HG03378 (cell line): ENCODE results near the gene LRMDA.

ENCODE experiments used
- ATAC-seq: cut with Tn5 transposase; IDR thresholded peaks from one replicate; pipeline ENCODE4 v1.9.1; 2021; ENCODE audit warnings: mild to moderate bottlenecking, moderate library complexity; ENCODE audit not compliant: unreplicated experiment

Gene LRMDA

DNA sequence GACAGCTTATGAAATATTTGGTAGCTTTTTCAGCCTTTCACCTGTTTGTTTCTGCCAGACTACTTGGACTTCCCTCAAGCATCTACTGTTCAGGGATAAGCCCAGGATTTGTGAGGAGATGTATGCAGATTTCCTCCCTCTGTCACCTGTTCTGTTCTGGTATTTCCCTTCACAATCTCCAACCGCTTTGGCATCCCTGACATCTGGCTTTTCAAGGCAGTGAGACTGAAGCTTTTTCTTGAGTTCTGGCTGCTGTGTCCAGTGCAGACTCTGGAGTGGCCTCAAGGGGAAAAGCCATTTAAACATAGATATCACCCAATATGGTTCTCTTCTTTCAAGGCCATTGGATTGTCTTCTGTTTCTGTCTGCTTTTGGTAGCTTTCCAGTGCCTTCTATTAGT lies 369.7 kb downstream of the LRMDA start:
- no peak for ATAC-seq

DNA sequence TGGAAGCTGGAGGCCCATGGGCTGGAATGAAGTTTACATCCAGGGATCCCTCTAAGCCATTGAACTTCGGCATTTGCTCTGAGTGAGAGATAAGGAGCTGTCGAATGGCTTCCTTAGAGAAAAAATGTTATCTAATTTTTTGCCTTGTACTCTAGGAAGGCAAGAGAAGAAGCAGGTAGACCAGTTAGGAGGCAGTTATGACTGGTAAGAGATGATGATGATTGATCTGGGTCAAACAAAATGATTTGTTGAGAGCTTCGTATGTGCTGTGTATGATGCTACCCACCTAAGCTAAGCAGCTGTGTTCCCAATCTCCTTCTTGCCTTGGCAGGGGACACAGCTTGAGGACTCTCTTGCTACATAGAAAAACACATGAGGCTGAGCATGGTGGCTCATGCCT lies 370.2 kb downstream of the LRMDA start:
- ATAC-seq = no peak

DNA sequence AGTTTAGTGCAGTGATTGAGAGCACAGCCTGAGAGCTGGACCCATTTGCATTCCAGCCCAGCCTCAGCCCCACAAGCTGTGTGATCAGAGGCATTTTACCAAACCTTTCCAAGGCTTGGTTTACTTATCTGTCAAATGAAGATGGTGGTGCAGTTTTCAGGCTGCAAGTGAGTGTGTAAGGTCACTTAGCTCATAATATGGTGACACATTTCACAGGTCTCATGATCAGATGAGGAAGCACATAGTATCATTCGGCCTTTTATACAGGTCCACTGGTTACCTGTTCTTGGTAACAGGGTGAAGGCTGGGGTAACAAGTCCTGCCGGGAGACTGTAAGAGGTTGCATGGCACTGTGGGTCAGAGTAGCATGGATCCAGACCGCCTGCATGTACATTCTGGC lies 371.7 kb downstream of the LRMDA start:
- no peak for ATAC-seq

DNA sequence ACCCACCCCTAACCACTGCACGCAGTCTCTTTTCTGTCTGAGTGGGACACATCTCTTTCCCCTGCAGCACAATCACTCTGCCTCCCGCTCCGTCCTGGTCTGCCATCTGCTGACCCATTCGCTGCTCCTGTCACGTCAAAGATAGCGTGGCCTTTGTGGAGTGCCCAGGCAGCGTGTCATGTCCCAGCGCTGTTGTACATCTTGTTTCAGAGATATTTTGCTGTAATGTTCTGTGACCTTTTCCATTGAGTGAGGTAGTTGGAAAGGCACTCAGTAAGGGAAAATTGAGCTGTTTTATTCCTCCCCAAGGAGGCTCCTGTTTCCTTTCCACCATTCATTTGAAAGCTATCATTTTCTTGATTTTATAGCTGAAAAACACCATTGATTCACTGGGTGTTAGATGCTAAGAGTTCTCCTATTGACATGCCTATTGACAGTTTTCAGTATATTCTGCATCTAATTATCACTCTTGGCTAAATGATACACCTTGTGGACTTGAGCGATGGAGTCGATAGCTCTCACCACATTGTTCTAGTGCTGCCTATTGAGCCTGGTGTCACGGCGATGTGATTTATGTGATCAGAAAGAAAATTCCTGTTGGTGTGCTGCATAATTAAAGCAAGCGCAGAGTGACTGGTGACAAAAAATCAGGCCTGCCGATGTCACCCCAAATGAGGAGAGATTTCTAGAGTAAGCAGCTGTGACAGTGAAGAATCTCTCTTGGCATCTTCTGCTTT lies 372.6 kb downstream of the LRMDA start:
- no peak for ATAC-seq

DNA sequence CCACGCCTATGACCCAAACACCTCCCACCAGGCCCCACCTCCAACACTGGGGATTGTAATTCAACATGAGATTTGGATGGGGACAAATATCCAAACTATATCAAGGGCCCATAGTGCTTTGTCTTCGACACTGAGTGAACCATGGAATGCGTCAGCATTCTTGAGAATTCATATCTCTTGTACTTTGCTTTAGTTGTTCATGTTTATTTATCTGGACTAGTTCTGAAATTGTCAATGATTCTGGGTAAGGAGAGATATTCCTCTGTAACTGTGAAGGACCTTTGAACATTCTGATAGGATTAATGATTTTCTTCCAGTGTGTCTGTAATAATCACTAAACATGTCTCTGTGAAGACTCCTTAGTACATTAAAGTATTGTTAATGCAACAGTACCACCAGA lies 374.8 kb downstream of the LRMDA start:
- ATAC-seq = no peak

DNA sequence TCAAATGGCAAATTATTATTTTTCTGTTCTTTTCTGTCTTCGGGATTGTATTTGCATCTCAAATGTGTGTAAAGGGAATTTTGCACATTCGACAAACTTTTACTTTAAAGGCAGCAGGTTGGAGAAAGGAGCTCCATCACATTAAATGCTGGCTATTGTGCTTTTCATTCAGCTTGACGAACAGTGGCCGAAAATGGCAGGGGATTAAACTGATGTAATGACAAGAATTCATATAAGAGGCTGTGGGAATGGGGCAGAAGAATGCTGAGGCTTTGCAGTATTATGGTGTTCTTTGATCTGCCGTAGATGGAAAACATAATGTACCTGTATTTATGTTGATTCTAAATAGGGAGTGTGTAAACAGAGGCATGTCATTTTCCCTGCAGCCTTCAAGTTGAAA lies 376.0 kb downstream of the LRMDA start:
- no peak for ATAC-seq

DNA sequence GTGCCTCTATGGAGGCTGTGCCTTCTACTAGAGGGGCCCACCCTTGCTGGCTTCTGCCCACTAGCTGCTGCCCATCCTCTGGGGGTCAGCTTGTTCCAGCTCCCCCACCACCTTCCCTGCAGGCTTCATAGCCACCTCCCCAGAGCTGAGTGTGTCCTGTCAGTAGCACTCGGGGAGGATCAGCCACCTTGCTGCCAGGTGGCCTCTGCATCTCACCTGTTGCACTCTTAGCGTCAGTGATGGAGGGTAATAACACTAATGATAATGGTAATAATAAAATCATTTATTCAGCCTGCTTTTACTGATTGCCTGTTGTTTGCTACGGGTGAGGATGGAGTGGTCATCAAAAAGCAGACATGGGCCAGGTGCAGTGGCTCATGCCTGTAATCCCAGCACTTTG lies 377.6 kb downstream of the LRMDA start:
- ATAC-seq = no peak

DNA sequence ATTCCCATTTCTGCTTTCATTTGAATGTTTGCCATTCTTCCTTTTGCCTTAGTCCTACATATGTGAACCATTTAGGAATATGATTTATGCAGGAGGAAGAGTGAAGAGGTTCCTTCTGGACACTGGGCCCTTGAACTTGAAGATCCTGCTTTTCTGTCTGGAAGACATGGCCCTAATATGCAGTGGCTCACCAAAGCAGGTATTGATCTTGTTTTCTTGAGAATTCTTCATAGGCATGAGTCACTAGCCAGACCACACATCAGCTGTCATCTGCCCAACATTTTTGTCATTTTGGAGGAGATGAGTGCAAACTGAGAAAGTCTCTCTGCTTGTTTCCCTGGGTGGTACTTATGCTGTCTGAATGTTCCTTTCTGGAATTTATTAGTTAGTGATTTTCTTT lies 382.6 kb downstream of the LRMDA start:
- ATAC-seq = no peak

DNA sequence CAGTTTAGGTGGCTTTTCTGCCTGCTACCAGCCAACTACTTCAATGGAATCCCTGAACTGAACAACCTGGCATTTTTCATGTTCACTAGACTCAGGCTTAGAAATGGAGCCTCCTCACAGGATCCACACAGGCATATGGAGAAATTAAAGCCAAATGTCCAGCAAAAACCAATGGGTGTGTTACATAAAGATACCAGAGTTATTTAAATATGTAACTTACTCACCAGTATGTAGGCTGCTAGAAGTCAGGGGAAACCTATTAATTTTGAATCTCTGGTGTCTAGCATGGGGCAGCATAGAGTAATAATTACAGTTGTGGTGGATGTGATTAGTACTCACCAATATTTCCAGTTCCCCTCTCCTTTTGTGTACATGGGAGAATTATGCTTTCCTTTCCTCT lies 383.6 kb downstream of the LRMDA start:
- no peak for ATAC-seq

DNA sequence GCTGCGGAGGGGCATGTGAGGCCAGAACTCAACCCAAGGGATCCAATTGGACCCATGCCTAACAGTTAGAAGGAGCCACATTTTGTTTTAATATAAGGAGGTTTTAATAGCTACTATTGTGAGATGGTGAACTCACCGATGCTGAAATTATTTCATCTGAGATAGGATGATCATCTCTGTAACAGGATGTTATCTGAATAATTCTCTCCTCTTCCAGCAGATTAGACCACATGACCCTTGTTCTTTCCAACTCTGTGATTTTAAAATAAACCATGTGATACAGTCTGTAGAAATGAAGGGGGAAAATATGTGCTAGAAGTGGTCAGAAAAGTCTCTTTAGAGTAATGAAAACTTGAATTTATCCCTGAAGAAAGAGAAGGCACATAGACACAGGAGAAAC lies 385.8 kb downstream of the LRMDA start:
- no peak for ATAC-seq

DNA sequence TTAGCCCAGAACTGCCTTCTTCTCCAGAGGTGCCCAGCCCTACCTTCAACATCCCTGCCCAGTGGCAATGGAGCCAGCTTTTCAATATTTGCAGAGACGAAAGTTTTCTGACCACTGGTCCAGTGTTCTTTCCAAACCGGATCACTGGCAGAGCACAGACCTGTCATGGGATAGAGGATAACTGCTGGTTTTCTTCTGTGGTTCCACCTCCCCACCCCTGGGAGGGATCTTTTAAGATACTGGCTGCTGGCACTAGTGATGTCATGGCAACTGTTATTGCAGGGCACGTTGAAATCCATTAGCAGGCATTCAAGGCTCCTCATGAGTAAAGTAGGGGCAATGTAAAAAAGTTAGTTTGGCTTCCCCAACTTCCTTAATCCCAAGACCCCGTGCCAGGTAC lies 387.1 kb downstream of the LRMDA start:
- no peak for ATAC-seq

DNA sequence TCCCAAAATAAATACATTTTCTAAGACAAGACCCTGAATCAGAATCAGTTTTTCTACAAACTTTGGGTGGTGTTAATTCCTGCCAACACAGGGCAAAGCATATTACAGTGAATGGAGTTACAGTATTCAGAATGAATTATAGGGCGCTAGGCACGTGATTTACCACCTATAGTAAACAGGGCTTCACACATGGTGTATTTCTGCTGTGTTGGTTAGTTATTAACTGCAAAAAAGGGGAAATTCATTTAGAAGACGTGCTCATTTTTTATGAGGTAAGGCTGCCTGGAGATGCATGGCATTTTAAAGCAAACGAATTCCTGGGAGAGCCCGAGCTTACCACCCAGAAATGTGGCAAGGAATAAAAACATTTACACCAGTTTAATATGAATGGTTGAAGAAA lies 393.8 kb downstream of the LRMDA start:
- no peak for ATAC-seq

DNA sequence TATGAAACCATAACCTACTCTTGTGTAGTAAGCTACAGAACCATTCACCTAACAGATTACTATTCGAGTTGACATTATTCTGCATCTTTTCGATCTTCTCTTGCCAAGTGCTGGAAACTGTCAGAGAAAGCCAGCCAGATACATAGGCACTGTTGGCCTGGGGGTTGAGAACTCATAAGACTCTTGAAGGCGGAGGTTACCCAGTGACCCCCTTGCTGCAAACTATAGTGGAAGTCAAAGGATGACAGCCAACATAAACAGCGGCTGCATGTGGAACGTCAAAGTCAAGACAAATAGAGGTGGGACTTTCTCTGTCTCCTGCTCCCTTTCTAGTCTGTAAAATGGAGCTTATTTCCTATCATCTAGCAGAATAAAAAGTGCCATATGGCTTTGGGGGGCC lies 394.2 kb downstream of the LRMDA start:
- ATAC-seq = no peak

DNA sequence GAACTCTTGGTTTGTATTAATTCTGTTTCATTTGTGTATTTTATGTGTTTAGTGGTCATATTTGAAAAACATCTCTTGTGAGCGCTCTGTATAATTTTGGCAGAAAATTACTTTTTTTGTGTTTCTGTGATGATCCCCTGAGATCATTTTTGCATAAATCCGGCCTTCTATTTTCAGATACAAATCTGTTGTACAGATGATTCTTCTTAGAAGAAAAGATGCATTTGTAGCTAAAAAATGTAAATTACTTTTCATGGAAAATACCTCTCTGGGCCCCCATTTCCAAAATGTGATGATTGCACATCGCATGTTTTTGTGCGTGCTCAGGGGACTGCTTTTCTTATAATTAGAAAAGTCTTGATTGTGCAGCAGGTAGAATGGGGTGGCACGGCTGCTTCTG lies 395.4 kb downstream of the LRMDA start:
- ATAC-seq = no peak

DNA sequence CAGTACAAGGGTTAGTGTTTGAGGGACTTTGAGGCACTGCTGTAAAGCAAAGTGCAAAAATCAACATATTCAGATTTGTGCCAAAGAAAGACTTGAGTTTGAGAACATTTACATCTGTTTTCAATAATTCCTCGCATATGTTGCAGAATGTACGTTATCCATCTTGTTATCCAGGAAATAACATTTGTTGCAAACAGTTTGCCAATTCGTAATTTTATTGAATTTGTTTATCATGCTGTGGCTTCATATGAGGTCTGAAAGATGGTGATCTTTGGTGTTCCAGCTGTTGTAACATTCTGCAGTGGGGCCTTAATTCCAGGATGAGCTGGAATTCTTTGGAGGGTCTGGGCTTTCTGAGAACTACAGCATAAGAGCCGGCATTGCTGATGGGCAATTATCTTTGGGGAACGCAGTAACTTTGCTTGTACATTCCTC lies 396.2 kb downstream of the LRMDA start:
- no peak for ATAC-seq

DNA sequence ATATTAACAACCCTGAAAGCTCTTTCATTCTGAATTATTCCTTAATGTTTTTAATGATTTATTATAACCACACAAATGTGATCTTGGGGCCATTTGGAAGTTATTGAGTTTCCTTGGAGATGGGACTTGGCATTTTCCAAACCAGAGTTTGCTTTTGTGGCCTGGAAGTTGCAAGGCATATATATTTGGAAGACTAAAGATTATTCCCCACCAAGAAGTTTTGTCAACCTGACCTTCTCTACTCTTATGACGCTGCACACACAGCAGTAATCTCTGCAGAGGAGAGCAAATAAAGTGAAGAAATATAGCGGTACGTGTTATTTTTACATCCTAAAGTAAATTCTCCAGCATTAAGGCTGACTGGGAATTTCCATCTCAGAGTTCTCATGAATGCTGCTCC lies 397.0 kb downstream of the LRMDA start:
- ATAC-seq = no peak

DNA sequence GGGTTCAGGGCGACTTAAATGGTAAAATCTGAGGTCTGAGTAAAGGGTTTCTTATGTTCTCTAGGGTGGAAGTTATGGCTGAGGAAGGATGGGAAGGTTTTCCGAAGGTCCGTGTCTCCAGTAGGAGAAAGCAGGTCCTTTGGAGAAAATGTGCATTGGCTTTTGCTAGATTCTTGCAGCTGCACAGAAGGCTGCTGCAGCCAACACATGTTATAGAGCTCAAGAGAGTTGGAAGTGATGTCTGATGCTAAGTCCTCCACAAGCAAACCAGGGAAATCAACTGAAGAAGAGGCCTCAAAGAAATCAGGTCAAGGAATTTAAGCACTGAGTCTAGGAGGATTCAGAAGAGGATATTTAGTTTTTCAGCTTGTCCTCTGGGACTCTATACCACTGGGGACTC lies 404.6 kb downstream of the LRMDA start:
- no peak for ATAC-seq

DNA sequence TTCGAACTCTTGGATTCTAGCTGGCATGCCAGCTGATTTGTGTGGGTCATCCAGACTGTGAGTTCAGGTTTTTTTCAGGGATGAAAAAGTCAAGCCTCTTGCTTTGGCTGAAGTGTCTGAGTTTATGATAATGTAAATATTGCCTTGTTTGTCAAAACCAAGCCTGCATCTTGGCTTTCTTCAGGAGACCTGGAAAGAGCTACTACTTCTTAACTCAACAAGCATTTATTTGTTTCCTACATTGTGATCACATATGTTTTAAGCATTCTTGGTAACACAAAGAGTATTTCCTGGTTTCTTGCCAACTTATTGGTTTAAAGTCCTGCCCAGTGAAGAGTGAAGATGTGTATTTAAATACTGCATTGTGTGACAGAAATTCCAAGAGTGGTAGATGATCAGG lies 407.1 kb downstream of the LRMDA start:
- ATAC-seq = no peak

DNA sequence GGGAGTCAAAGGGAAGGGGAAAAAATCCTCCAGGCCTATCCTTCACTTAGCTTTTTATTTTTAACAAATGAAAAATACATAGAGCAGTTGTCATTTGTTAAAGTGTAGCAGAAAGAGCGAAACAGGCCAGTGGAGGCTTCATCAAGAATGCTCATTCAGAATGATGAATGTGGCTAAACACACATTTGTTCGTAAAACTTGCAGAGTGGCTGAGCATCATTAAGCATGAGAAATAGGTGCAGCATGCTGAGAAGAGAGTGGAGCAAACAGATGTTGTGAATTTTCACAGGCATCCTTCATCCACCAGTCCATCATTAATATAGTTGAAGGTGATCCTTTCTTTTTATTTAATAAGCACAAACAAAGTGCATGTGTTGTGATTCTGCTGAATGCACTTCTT lies 407.6 kb downstream of the LRMDA start:
- ATAC-seq = no peak

DNA sequence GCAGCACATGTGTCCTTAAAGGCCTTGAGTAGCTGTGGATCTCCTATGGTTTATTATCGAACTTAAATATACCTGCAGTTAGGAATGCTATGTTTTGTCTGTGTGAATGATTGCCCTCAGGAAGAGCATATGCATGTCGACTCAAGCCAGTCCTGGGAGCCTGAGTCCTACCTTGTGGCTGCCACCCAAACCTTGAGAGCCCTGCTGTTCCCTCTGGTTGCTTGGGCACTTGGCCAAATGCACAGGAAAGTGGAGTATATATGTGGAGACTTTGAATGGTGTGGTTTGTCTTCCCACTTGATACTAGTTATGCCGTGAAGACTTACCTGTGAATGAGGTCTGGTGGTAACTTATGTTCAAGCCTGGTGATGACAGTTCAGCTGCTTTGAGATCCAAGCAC lies 409.8 kb downstream of the LRMDA start:
- ATAC-seq = no peak

DNA sequence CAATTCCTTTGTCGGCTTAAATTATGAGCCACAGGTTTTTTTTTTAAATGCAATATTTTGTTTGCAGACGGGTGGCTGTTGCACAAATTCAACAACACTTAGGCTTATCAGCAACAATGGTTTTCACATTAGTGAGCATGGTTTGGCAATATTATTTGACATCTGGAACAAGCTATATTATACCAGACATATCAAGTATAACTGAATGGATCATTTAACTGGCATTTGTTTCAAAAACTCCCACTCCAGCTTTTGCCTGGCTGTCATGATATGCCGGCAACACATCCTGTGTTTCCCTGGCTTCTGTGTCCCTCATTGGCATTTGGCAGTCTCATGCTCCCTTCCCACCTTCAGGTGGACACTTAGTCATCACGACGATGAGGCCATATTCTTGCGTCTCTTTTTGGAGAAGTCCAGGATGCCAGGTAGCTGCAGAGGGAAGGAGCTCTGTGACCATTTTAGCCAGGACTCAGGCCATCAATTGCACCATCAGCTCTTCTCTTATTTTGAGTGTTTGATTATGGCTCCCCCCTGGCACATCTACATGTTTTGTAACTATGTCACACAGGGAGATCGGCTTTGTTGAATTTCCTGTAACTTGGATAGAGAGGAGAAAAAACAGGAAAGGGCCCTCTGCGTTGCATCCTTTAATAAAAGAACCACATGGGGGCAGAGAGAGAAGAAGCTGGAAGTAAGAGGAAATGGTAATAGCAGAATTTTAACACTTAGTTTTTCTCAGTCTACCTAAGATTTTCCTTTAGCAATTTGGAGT lies 413.9 kb downstream of the LRMDA start:
- ATAC-seq = no peak

DNA sequence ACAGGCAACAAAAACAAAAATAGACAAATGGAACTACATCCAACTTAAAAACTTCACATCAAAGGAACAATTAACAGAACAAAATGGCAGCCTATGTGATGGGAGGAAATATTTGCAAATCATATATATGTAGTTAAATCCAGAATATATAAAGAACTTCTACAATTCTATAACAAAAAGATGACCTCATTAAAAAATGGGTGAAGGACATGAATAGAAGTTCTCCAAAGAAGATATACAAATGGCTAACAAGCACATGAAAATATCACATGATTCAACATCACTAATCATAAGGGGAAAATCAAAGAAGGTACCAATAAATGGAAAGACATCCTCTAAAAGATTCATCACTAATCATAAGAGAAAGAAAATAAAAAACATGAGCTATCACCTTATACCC lies 416.1 kb downstream of the LRMDA start:
- ATAC-seq = no peak
